Caco-2 (cell line): ENCODE data around the gene GPR65. TPM values are rescaled to one million over a fixed set of nuclear protein-coding genes. Genes with fewer than 3 reads are reported as not detected.

Source experiments
- Bru-seq: library from RNA; stranded (reverse); fragments of 400-500 nt; gene quantifications from one replicate; lab custom pipeline; 2021; lab: Mats Ljungman, UMichigan
- BruChase-seq, 2 experiments: library from RNA; stranded (reverse); fragments of 400-500 nt; gene quantifications; one replicate each; lab custom pipeline; 2021; lab: Mats Ljungman, UMichigan
- BruUV-seq: library from RNA; stranded (reverse); fragments of 400-500 nt; replicated peaks from 2 replicates; lab custom pipeline; 2021; lab: Mats Ljungman, UMichigan
- CTCF ChIA-PET: fragments of 300-600 bp; sonication (Branson Sonifier 250); formaldehyde crosslinking; loops from one replicate; lab custom pipeline; 2022; ENCODE audit warnings: antibody characterized with exemption; lab: Charles Lee
- POLR2A ChIA-PET: fragments of 300-600 bp; sonication (Branson Sonifier 250); formaldehyde crosslinking; loops from one replicate; lab custom pipeline; 2022; ENCODE audit warnings: antibody characterized with exemption; lab: Charles Lee
- DNase-seq, 2 experiments: peaks; one replicate each; pipeline versions ENCODE4 v3.0.0 to v3.0.0-alpha.2; 2020 to 2022
- H3K27me3 ChIP-seq: replicated peaks from 2 replicates; pipeline ENCODE4 v1.6.0; 2011; ENCODE audit warnings: low read length; ENCODE audit not compliant: control insufficient read depth, insufficient read depth
- H3K36me3 ChIP-seq: 2 replicates; pipeline ENCODE4 v1.5.1; 2011; ENCODE audit warnings: low read length; ENCODE audit not compliant: control insufficient read depth, insufficient read depth
- H3K4me1 ChIP-seq: fragments of 250-450 bp; sonication (Bioruptor Pico); 2 replicates; pipeline ENCODE4 v1.5.1; 2020; ENCODE audit warnings: mild to moderate bottlenecking
- H3K4me3 ChIP-seq: 2 replicates; pipeline ENCODE4 v1.5.1; 2011; ENCODE audit warnings: low read depth, mild to moderate bottlenecking, control low read depth, low read length
- H3K9me3 ChIP-seq: fragments of 250-450 bp; sonication (Bioruptor Pico); 2 replicates; pipeline ENCODE4 v1.5.1; 2020; ENCODE audit warnings: mild to moderate bottlenecking, moderate library complexity
- H3K27ac Mint-ChIP-seq: one replicate; pipeline ENCODE4 v1.8.0; 2022; ENCODE audit warnings: mixed read lengths; ENCODE audit not compliant: unreplicated experiment
- H3K27me3 Mint-ChIP-seq: one replicate; pipeline ENCODE4 v1.8.0; 2022; ENCODE audit warnings: mixed read lengths; ENCODE audit not compliant: insufficient read depth, unreplicated experiment
- H3K36me3 Mint-ChIP-seq: one replicate; pipeline ENCODE4 v1.8.0; 2022; ENCODE audit warnings: mild to moderate bottlenecking, mixed read lengths; ENCODE audit not compliant: insufficient read depth, unreplicated experiment
- H3K4me1 Mint-ChIP-seq: one replicate; pipeline ENCODE4 v1.8.0; 2022; ENCODE audit warnings: low read depth, mixed read lengths; ENCODE audit not compliant: unreplicated experiment
- H3K4me3 Mint-ChIP-seq: one replicate; pipeline ENCODE4 v1.8.0; 2022; ENCODE audit warnings: mild to moderate bottlenecking, moderate library complexity, mixed read lengths; ENCODE audit not compliant: unreplicated experiment
- H3K9me3 Mint-ChIP-seq: one replicate; pipeline ENCODE4 v1.8.0; 2022; ENCODE audit warnings: mixed read lengths; ENCODE audit not compliant: unreplicated experiment
- intact Hi-C: fragments of 100-400 bp; cut with micrococcal nuclease; formaldehyde crosslinking; loops from one replicate; pipeline ENCODE4 v1.10.0; 2022; ENCODE audit not compliant: unreplicated experiment
- long read RNA-seq: library from polyadenylated mRNA; stranded (forward); transcript quantifications from one replicate; pipeline ENCODE4 v2.0.0, GENCODE V29; 2022
- total RNA-seq: library from RNA; stranded (reverse); gene quantifications from 2 replicates; pipeline ENCODE4 v1.2.3, GENCODE V29; 2022
- TF ChIP-seq, protein P1 (sequence below), 2 experiments: fragments of 200-600 bp in 1 of 2; IDR thresholded peaks; 1 replicate in 1 of 2; 2 replicates in 1 of 2; pipeline versions ENCODE4 v1.5.1 to v1.8.0; 2011 to 2022; ENCODE audit warnings: antibody characterized with exemption in 1 of 2, control low read depth in 1 of 2, inconsistent platforms in 1 of 2, low read depth in 1 of 2, low read length in 1 of 2, mild to moderate bottlenecking in 1 of 2, moderate library complexity in 1 of 2; ENCODE audit not compliant: insufficient read depth in 1 of 2, severe bottlenecking in 1 of 2, unreplicated experiment in 1 of 2

Gene GPR65, protein sequence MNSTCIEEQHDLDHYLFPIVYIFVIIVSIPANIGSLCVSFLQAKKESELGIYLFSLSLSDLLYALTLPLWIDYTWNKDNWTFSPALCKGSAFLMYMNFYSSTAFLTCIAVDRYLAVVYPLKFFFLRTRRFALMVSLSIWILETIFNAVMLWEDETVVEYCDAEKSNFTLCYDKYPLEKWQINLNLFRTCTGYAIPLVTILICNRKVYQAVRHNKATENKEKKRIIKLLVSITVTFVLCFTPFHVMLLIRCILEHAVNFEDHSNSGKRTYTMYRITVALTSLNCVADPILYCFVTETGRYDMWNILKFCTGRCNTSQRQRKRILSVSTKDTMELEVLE
- total RNA-seq: not detected in 2 replicates
- percentile 7 among the genes with signal in this experiment for Bru-seq, nascent RNA
- percentile 12 among the genes with signal in this experiment for BruChase-seq, experiment 1, labeled RNA remaining after a 2-hour chase
- not detected for BruChase-seq, experiment 2, labeled RNA remaining after a 6-hour chase
- long read RNA-seq: 0 reads

DNA sequence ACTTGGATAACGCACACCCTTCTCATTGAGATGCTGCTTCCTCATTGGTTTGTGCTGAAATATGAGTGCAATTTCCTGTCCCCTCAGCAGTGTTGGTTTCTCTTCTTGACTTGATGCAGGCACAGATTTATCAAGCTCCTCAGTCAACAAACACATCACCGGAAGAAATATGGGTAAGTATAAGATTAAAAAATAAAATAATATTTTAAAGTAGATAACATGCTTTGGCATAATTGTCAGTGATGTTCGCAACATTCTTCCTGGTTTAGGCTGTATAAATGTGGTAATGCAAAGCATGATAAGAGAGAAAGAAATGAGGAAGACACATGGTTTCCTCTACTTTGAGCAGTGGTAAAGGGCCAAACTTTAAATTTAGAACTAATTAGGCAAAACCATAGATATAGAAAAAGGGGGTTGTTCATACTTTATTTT lies at the start of gene GPR65:
GPR65 (plus strand) TSS at position 86 of the 432 bp plus-strand sequence. CDS start 5,713 bp downstream, outside the sequence.
- Mint-ChIP-seq H3K27ac (no peak within 1 kb of the TSS), H3K36me3 (no peaks in the 10 kb centered on the region), H3K9me3 (no peaks in the 10 kb centered on the region), H3K27me3 (peaks cover 6% of the 10 kb centered on the region), H3K4me1 (no peaks in the 10 kb centered on the region), H3K4me3 (no peak within 1 kb of the TSS)
- TF ChIP-seq, protein P1, sequence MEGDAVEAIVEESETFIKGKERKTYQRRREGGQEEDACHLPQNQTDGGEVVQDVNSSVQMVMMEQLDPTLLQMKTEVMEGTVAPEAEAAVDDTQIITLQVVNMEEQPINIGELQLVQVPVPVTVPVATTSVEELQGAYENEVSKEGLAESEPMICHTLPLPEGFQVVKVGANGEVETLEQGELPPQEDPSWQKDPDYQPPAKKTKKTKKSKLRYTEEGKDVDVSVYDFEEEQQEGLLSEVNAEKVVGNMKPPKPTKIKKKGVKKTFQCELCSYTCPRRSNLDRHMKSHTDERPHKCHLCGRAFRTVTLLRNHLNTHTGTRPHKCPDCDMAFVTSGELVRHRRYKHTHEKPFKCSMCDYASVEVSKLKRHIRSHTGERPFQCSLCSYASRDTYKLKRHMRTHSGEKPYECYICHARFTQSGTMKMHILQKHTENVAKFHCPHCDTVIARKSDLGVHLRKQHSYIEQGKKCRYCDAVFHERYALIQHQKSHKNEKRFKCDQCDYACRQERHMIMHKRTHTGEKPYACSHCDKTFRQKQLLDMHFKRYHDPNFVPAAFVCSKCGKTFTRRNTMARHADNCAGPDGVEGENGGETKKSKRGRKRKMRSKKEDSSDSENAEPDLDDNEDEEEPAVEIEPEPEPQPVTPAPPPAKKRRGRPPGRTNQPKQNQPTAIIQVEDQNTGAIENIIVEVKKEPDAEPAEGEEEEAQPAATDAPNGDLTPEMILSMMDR (IDR thresholded peaks at IDR 0.05; ENCODE audit: insufficient read depth in 1 of 2, low read depth in 1 of 2, low read length in 1 of 2, severe bottlenecking in 1 of 2, unreplicated experiment in 1 of 2): no peak
- intact Hi-C loops: no loop called here
- BruUV-seq: no TSS peak
- ChIA-PET POLR2A (no interaction called here), CTCF (no interaction called here)
- no peaks in the 10 kb centered on the region for H3K36me3 ChIP-seq
- H3K4me3 ChIP-seq: no peak within 1 kb of the TSS
- H3K4me1 ChIP-seq: no peaks in the 10 kb centered on the region
- H3K27me3 ChIP-seq: no peaks in the 10 kb centered on the region
- H3K9me3 ChIP-seq: no peaks in the 10 kb centered on the region
- DNase-seq: no peak

GRCh38 chr14:87955501-87955900 lies 49.4 kb upstream of the GPR65 start:
- no peak overlapping the region for H3K27ac Mint-ChIP-seq
- POLR2A ChIA-PET: no interaction called here
- peaks cover 6% of the 10 kb centered on the region for H3K4me1 Mint-ChIP-seq

More at GRCh38 chr14:87955501-87955900, 49.4 kb upstream of the GPR65 start:
- Mint-ChIP-seq H3K27me3 (no peaks in the 10 kb centered on the region), H3K36me3 (no peaks in the 10 kb centered on the region), H3K4me3 (no peak overlapping the region), H3K9me3 (no peaks in the 10 kb centered on the region)
- CTCF ChIA-PET: no interaction called here
- intact Hi-C loops: no loop called here
- H3K9me3 ChIP-seq: no peaks in the 10 kb centered on the region
- 0 out of 2 replicates have a peak, but pooled peaks cover 4% of the 10 kb centered on the region for H3K4me1 ChIP-seq
- no peaks in the 10 kb centered on the region for H3K27me3 ChIP-seq
- TF ChIP-seq, protein P1 (IDR thresholded peaks at IDR 0.05; ENCODE audit: insufficient read depth in 1 of 2, low read depth in 1 of 2, low read length in 1 of 2, severe bottlenecking in 1 of 2, unreplicated experiment in 1 of 2): no peak
- no peaks in the 10 kb centered on the region for H3K36me3 ChIP-seq
- no TSS peak for BruUV-seq
- no peak overlapping the region for H3K4me3 ChIP-seq
- DNase-seq: no peak
